ENCODE measurements around the gene RAPGEF1. TPM values are rescaled to one million over a fixed set of nuclear protein-coding genes. Genes with fewer than 3 reads are reported as not detected.
A peak's percentile ranks its signal among the peaks of the same experiment; 100 is the strongest.

RAPGEF1 gene
- total RNA-seq, 1 donor from 2014 or later, result 76.8 TPM

DNA sequence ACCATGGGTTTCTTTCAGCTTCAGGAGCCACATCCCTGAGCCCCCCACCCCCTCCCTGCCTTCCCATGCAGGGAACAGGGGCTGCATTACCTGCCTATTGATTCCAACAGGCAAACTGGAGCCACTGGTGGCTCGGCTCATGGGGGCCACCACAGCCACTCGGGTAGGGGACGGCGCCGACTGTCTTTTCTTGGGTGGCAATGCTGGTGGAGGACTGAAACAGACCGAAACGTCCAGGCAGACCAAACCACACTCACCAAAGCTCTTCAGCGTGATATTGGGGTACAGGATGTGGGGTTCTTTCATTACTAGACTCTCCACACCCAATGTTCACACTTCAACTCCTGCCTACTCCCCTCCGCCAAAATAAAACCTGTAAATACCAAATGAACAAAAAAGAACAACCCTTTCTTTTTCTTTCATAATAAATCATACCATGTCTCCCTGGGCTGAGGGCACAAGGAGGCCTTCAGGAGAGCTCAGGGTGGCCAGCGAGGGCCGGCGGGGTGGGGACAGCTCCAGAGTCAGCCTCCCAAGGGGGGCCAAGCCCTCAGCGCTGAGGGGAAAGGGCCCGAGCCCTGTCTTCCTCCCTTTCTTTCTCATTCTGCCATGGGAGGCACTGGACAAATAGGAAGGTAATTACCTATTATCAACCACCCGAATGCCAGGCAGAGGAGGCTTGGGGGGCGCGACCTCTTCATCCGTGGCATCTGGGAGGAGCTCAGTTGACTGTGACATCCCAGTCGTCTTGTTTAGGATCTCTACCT is 111.2 kb downstream of the RAPGEF1 start:
- no peaks in the 10 kb centered on the region for H3K9me3 Mint-ChIP-seq (ENCODE audit: unreplicated experiment)
- H3K27me3 ChIP-seq (ENCODE audit: insufficient read depth, low read length), result no peaks in the 10 kb centered on the region
- H3K27ac Mint-ChIP-seq (ENCODE audit: unreplicated experiment), result no peak overlapping the region
- peaks cover 34% of the 10 kb centered on the region for H3K4me1 Mint-ChIP-seq (ENCODE audit: low read depth, unreplicated experiment)
- peaks cover 22% of the 10 kb centered on the region for H3K36me3 Mint-ChIP-seq (ENCODE audit: low read depth, unreplicated experiment)
- H3K4me3 Mint-ChIP-seq (ENCODE audit: unreplicated experiment), result no peak overlapping the region
- peaks cover 31% of the 10 kb centered on the region for H3K4me1 ChIP-seq (ENCODE audit: insufficient read depth, low read length)
- H3K27me3 Mint-ChIP-seq (ENCODE audit: low read depth, unreplicated experiment), result no peaks in the 10 kb centered on the region
- peaks cover 5% of the 10 kb centered on the region for H3K36me3 ChIP-seq (ENCODE audit: insufficient read depth, low read length)
- H3K4me2 ChIP-seq (ENCODE audit: low read length), result peak overlapping the region; percentile 80
- no peaks in the 10 kb centered on the region for H3K79me2 ChIP-seq (ENCODE audit: insufficient read depth, low read length)
- peaks cover 3% of the 10 kb centered on the region for H4K20me1 ChIP-seq (ENCODE audit: insufficient read depth, low read length)
- no peak overlapping the region for H3K4me3 ChIP-seq (ENCODE audit: insufficient read depth, low read depth, low read length)
- no peaks in the 10 kb centered on the region for H3K9me3 ChIP-seq (ENCODE audit: insufficient read depth, low read depth, low read length)
- DNase-seq (ENCODE audit: low read depth) (no peak), FAIRE-seq (no peak)
- peak overlapping the region; percentile 82 for H3K9ac ChIP-seq (ENCODE audit: low read length)
- H2AFZ ChIP-seq (ENCODE audit: low read depth, low read length), result no peak overlapping the region
- H3K27ac ChIP-seq (ENCODE audit: low read depth, low read length), result peak overlapping the region; percentile 94
- TF ChIP-seq, protein P1, sequence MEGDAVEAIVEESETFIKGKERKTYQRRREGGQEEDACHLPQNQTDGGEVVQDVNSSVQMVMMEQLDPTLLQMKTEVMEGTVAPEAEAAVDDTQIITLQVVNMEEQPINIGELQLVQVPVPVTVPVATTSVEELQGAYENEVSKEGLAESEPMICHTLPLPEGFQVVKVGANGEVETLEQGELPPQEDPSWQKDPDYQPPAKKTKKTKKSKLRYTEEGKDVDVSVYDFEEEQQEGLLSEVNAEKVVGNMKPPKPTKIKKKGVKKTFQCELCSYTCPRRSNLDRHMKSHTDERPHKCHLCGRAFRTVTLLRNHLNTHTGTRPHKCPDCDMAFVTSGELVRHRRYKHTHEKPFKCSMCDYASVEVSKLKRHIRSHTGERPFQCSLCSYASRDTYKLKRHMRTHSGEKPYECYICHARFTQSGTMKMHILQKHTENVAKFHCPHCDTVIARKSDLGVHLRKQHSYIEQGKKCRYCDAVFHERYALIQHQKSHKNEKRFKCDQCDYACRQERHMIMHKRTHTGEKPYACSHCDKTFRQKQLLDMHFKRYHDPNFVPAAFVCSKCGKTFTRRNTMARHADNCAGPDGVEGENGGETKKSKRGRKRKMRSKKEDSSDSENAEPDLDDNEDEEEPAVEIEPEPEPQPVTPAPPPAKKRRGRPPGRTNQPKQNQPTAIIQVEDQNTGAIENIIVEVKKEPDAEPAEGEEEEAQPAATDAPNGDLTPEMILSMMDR (IDR thresholded peaks at IDR 0.05; ENCODE audit: insufficient read depth, low read depth, low read length), result no peak
- TF ChIP-seq EZH2 (IDR thresholded peaks at IDR 0.05; ENCODE audit: insufficient read depth, low read length), result no peak

DNA sequence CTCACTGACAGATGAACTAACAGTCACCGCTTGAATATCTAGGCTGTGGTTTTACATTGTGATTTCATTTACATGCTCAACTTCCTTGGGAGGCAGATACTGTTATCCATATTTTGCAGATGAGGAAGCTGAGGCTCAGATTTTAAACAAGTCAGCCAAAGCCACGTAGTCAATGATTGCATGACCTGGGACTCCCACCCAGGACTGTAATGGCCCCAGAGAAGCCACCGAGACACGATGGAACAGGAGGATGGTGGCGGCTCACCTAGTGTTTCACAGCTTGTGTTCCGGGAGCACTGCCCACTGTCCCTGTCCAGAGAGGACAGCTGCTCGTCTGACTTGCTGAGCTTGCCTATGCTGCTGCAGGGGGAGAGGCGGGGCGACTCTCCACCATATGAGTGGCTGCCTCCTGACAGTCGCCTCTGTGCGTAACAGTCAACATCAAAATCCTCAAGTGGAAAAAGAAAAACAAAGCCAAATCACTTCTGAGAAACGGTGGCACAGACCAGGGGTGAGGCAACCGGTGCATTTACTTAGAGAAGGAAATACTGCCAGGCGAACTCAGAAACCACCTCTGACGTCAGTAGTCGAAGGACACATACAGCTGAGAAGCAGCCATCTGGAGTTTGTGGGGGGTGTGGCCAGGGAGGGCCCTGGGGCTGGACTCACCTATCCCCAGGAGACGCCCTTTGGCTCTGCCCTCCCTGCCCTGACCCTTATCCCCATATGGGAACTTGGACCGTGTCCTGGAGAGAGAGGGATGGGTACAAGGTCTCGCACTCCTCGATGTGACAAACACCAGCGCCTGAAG is 112.0 kb downstream of the RAPGEF1 start:
- Histone ChIP-seq H3K36me3 (ENCODE audit: insufficient read depth, low read length) (peaks cover 5% of the 10 kb centered on the region), H3K27ac (ENCODE audit: low read depth, low read length) (peak overlapping the region; percentile 94), H3K9me3 (ENCODE audit: insufficient read depth, low read depth, low read length) (no peaks in the 10 kb centered on the region), H3K4me2 (ENCODE audit: low read length) (peak overlapping the region; percentile 80), H3K79me2 (ENCODE audit: insufficient read depth, low read length) (no peaks in the 10 kb centered on the region), H2AFZ (ENCODE audit: low read depth, low read length) (peak overlapping the region; percentile 51), H3K27me3 (ENCODE audit: insufficient read depth, low read length) (no peaks in the 10 kb centered on the region), H4K20me1 (ENCODE audit: insufficient read depth, low read length) (peaks cover 3% of the 10 kb centered on the region), H3K4me1 (ENCODE audit: insufficient read depth, low read length) (peaks cover 29% of the 10 kb centered on the region), H3K4me3 (ENCODE audit: insufficient read depth, low read depth, low read length) (peak overlapping the region; percentile 26), H3K9ac (ENCODE audit: low read length) (peak overlapping the region; percentile 82)
- Mint-ChIP-seq H3K36me3 (ENCODE audit: low read depth, unreplicated experiment) (peaks cover 27% of the 10 kb centered on the region), H3K9me3 (ENCODE audit: unreplicated experiment) (no peaks in the 10 kb centered on the region), H3K27me3 (ENCODE audit: low read depth, unreplicated experiment) (no peaks in the 10 kb centered on the region), H3K27ac (ENCODE audit: unreplicated experiment) (peak overlapping the region; percentile 98), H3K4me3 (ENCODE audit: unreplicated experiment) (no peak overlapping the region), H3K4me1 (ENCODE audit: low read depth, unreplicated experiment) (peaks cover 30% of the 10 kb centered on the region)
- TF ChIP-seq, protein P1 (IDR thresholded peaks at IDR 0.05; ENCODE audit: insufficient read depth, low read depth, low read length), result no peak
- TF ChIP-seq EZH2 (IDR thresholded peaks at IDR 0.05; ENCODE audit: insufficient read depth, low read length), result no peak
- DNase-seq (ENCODE audit: low read depth) (peak; percentile 95), FAIRE-seq (peak; percentile 26)

All from astrocyte (in vitro differentiated cells and primary cell).